Heart left ventricle (tissue), 13 donors: ENCODE measurements around the gene IRX5.

Experiments
- CTCF ChIP-seq, 12 donors: fragments of 200-600 bp; sonication (generic) in 4 of 12; IDR thresholded peaks; one replicate each; pipeline versions ENCODE4 v1.5.0 to v1.8.0; 2018 to 2022; ENCODE audit warnings: antibody characterized with exemption in 12 of 12, mild to moderate bottlenecking in 5 of 12
- POLR2A ChIP-seq, 2 donors: fragments of 450-650 bp; IDR thresholded peaks; one replicate each; pipeline ENCODE4 v1.6.1; 2017; ENCODE audit warnings: antibody characterized with exemption in 2 of 2, mild to moderate bottlenecking in 2 of 2, moderate library complexity in 2 of 2
- donor health status: ischemic (EF 13 %, LVEDD 7.1; RV severe dilation, severe dysfunction).
- donor health status: DM: no; HTN: yes; CAD: no.
- donor health status: DM: no; HTN: no; CAD: no.
- donor health status: ischemic (EF 25% LVEDD 6.9; RV normal size, moderate dysfunction).
- donor health status: ischemic (EF 25% LVEDD 5.7; RV mildly dilated, moderate dysfunction).
- donor health status: ischemic (EF 35%, LVEDD 5.7; RV mildly dilated, moderate dysfunction).
- donor health status: nonischemic (EF 11% LVEDD 7.7; RV severe dilation, severe dysfunction).
- donor health status: DM: yes; HTN: yes; CAD: no.
- donor health status: PGD.
- donor health status: ischemic (EF 29% LVEDD 5.4; RV normal size, mild dysfunction).
- donor health status: nonischemic (EF 23%, LVEDD 6.1; RV moderate dilation, normal function).

- TF ChIP-seq CTCF (IDR thresholded peaks at IDR 0.05) (no peak), POLR2A (IDR thresholded peaks at IDR 0.05) (no peak)
These were observed 38.1 kb downstream of the IRX5 start for GRCh38 chr16:54968784-54969183.
